K562 (cell line): ENCODE results near the gene CLDN14. TPM values are rescaled to one million over a fixed set of nuclear protein-coding genes. Genes with fewer than 3 reads are reported as not detected.

Experiments used
- ATAC-seq: fragments of 200-7000 bp; cut with Tn5 transposase; 3 replicates; pipeline ENCODE4 v1.9.1; 2020; ENCODE audit warnings: moderate library complexity
- BruUV-seq: library from RNA; stranded (reverse); fragments of 400-500 nt; replicated peaks from 2 replicates; lab custom pipeline; 2021; lab: Mats Ljungman, UMichigan
- CTCF ChIA-PET: fragments of 300-600 bp; formaldehyde crosslinking; extraction: SDS; loops from one replicate; lab custom pipeline; 2021; ENCODE audit warnings: low intra/inter-chr PET ratio; lab: Yijun Ruan, JAX
- POLR2A ChIA-PET: fragments of 300-600, 350-650 bp; sonication (Branson Sonifier 250); formaldehyde crosslinking; extraction: SDS; loops from one replicate; lab custom pipeline; 2021; ENCODE audit warnings: antibody characterized with exemption, inconsistent platforms; lab: Yijun Ruan, JAX
- DNase-seq, 4 experiments: peaks; one replicate each; pipeline versions ENCODE4 v3.0.0 to v3.0.0-alpha.2; 2011 to 2018; ENCODE audit warnings: low spot score in 3 of 4, mixed read lengths in 3 of 4; ENCODE audit errors: extremely low read depth in 1 of 4
- FAIRE-seq: peaks from 2 replicates; lab custom pipeline; 2011; peaks lifted over from hg19 to GRCh38; lab: Jason Lieb, UNC
- H2AFZ ChIP-seq: 2 replicates; pipeline ENCODE4 v1.6.0; 2011; ENCODE audit warnings: low read depth, low read length, control low read depth, inconsistent platforms
- H3K27ac ChIP-seq: fragments of 200-600 bp; 3 replicates; pipeline ENCODE4 v1.8.0; 2011; ENCODE audit warnings: low read depth, mild to moderate bottlenecking, control low read depth, inconsistent platforms, low read length, moderate library complexity, mixed read lengths; ENCODE audit errors: extremely low read depth
- H3K27me3 ChIP-seq, 2 experiments: fragments of 300-600 bp in 1 of 2; 2 replicates in 1 of 2; 3 replicates in 1 of 2; pipeline versions ENCODE4 v1.6.0 to v1.8.0; 2011; ENCODE audit warnings: inconsistent platforms in 2 of 2, low read length in 2 of 2, mild to moderate bottlenecking in 1 of 2, mixed read lengths in 1 of 2, moderate library complexity in 1 of 2; ENCODE audit not compliant: control insufficient read depth in 2 of 2, insufficient read depth in 2 of 2
- H3K36me3 ChIP-seq: fragments of 300-600 bp; 3 replicates; pipeline ENCODE4 v1.8.0; 2011; ENCODE audit warnings: mild to moderate bottlenecking, low read length, inconsistent platforms; ENCODE audit not compliant: control insufficient read depth, insufficient read depth
- H3K4me1 ChIP-seq, 2 experiments: fragments of 200-600 bp in 1 of 2; replicated peaks in 1 of 2; 2 replicates in 1 of 2; 3 replicates in 1 of 2; pipeline versions ENCODE4 v1.5.1 to v1.8.0; 2011; ENCODE audit warnings: inconsistent platforms in 2 of 2, low read length in 2 of 2, mild to moderate bottlenecking in 1 of 2, mixed read lengths in 1 of 2, moderate library complexity in 1 of 2; ENCODE audit not compliant: control insufficient read depth in 2 of 2, insufficient read depth in 2 of 2
- H3K4me2 ChIP-seq: 2 replicates; pipeline ENCODE4 v1.6.1; 2011; ENCODE audit warnings: low read length, control low read depth, inconsistent platforms, mixed read lengths; ENCODE audit not compliant: insufficient read depth
- H3K4me3 ChIP-seq: fragments of 200-600 bp; sonication (generic), shearing (Covaris generic); 2 replicates; pipeline ENCODE4 v1.5.1; 2016; ENCODE audit warnings: control low read depth, inconsistent platforms
- H3K79me2 ChIP-seq: fragments of 200-600 bp; 3 replicates; pipeline ENCODE4 v1.8.0; 2011; ENCODE audit warnings: low read length, inconsistent platforms; ENCODE audit not compliant: control insufficient read depth, insufficient read depth
- H3K9ac ChIP-seq, 2 experiments: 2 replicates each; pipeline versions ENCODE4 v1.6.0 to v1.6.1; 2011; ENCODE audit warnings: low read depth in 2 of 2, low read length in 2 of 2, control low read depth in 1 of 2, inconsistent platforms in 1 of 2, mild to moderate bottlenecking in 1 of 2, mixed read lengths in 1 of 2; ENCODE audit not compliant: insufficient read depth in 1 of 2
- H3K9me1 ChIP-seq: one replicate; pipeline ENCODE4 v1.6.0; 2011; ENCODE audit warnings: inconsistent platforms, mild to moderate bottlenecking, low read length, moderate library complexity; ENCODE audit not compliant: control insufficient read depth, insufficient read depth
- H3K9me3 ChIP-seq: replicated peaks from 2 replicates; pipeline ENCODE4 v1.5.1; 2011; ENCODE audit warnings: low read depth, low read length, inconsistent platforms; ENCODE audit not compliant: control insufficient read depth, insufficient read depth
- H4K20me1 ChIP-seq: replicated peaks from 2 replicates; pipeline ENCODE4 v1.6.1; 2011; ENCODE audit warnings: low read length, inconsistent platforms, mixed read lengths; ENCODE audit not compliant: control insufficient read depth, insufficient read depth
- BRD9 ChIP-seq: fragments of 450-650 bp; IDR thresholded peaks from 2 replicates; pipeline ENCODE4 v1.6.1; 2018; ENCODE audit warnings: low read depth; ENCODE audit not compliant: partially characterized antibody
- CC2D1A ChIP-seq: fragments of 450-650 bp; IDR thresholded peaks from 2 replicates; pipeline ENCODE4 v1.6.1; 2017; ENCODE audit warnings: mild to moderate bottlenecking
- CHD7 ChIP-seq: fragments of 200-600 bp; sonication (generic); IDR thresholded peaks from one replicate; pipeline ENCODE4 v1.6.1; 2012; ENCODE audit warnings: mild to moderate bottlenecking, low read depth, low read length, inconsistent platforms
- PHF8 ChIP-seq: fragments of 200-600 bp; sonication (generic); IDR thresholded peaks from 2 replicates; pipeline ENCODE4 v1.6.1; 2012; ENCODE audit warnings: mixed run types, mild to moderate bottlenecking, inconsistent platforms, low read length, moderate library complexity, borderline replicate concordance
- WGBS: fragments of 100-300 bp; shearing (Covaris generic); methylation state at CpG from one replicate; pipeline ENCODE4 v1.1.6; 2016; ENCODE audit warnings: low coverage, mixed read lengths; ENCODE audit not compliant: insufficient coverage; ENCODE audit errors: missing lambda C conversion rate; 5-methylcytosine and 5-hydroxymethylcytosine counted together
- in situ Hi-C: fragments of 300-500 bp; cut with MboI; formaldehyde crosslinking; loops from 4 replicates; pipeline ENCODE4 v1.15.0; 2018; ENCODE audit warnings: inconsistent platforms, mixed read lengths
- intact Hi-C: fragments of 100-400 bp; cut with micrococcal nuclease; formaldehyde crosslinking; loops from 2 replicates; pipeline ENCODE4 v1.14.2; 2022
- polyA plus RNA-seq, 8 experiments: library from polyadenylated mRNA; depleted of rRNA in 4 of 8; stranded (reverse) in 5 of 8; unstranded in 3 of 8; fragments of >200 nt; fragmentation: Nextera tagmentation in 2 of 8; fragmentation: Illumina TruSeq in 1 of 8; extraction: Ambion mirVana in 2 of 8; extraction: Trizol in 1 of 8; gene quantifications; 2 replicates each; pipeline versions ENCODE4 v1.2.1 to v1.2.3, GENCODE V29; 2011 to 2014; ENCODE audit warnings: inconsistent platforms in 1 of 8, missing spikeins in 1 of 8
- total RNA-seq, 7 experiments: library from RNA; depleted of rRNA in 6 of 7; stranded (reverse); fragments of >200 nt in 6 of 7; fragmentation: Illumina TruSeq in 2 of 7; extraction: Trizol in 2 of 7; gene quantifications; 2 replicates each; pipeline versions ENCODE4 v1.2.1 to v1.2.3, GENCODE V29; 2011 to 2021; ENCODE audit warnings: low replicate concordance in 1 of 7

Gene CLDN14
- total and polyA plus RNA-seq, 9 of the 15 experiments (the other 6 are each of a cell fraction or from before 2014, with no cell fraction given): not detected

DNA sequence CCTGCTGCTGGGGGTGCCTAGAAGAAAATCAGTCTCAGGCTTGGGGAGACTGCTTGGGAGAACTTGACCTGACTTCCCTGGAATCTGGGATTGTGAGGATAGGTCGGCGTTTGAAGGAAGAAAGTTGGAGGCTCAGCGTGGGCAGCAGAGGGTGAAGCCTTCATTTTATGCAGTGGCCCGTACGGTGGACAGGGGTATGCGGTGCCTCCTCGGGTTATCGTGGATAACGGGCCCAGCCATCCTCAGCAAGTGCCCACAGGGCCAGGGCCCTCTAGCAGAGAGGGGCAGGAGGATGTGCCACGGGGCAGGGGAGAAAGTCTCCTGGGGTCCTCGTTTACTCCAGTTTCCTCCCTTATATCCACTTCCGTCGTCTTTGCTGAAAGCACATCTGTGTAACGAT lies 60.7 kb downstream of the CLDN14 start:
- FAIRE-seq: no peak
- peaks cover 37% of the 10 kb centered on the region; the same call in 1 of the 3 replicates for H3K36me3 ChIP-seq
- TF ChIP-seq CHD7 (no peak), BRD9 (no peak), PHF8 (no peak), CC2D1A (no peak)
- TF ChIP-seq, all 486 proteins: peak for 0
- Histone ChIP-seq H3K27ac (no peak overlapping the region), H2AFZ (no peak overlapping the region), H4K20me1 (peaks cover 14% of the 10 kb centered on the region), H3K9me1 (peaks cover 10% of the 10 kb centered on the region), H3K4me2 (no peak overlapping the region), H3K9ac (no peak overlapping the region), H3K4me3 (no peak overlapping the region), H3K27me3 (no peaks in the 10 kb centered on the region), H3K79me2 (no peaks in the 10 kb centered on the region), H3K4me1 (peaks cover 7 to 13% of the 10 kb centered on the region in 2 experiments; a peak in 4 of 5 replicates), H3K9me3 (no peaks in the 10 kb centered on the region)
- no TSS peak for BruUV-seq
- WGBS: 76% methylated on average over 13 of the region's 14 CpGs
- intact Hi-C loops (no loop called here), in situ Hi-C loops (no loop called here)
- CTCF ChIA-PET: interaction anchor here (0.6 to 1.4 kb wide), 7 partner anchors 61 to 508 kb away, joined by 3 to 10 read pairs (median 4); partner anchors contain the start of gene CLDN14
- DNase-seq (no peak), ATAC-seq (no peak; the same call in 2 of the 3 replicates)
- POLR2A ChIA-PET: interaction anchor here (0.5 to 0.8 kb wide), 3 partner anchors 10 to 66 kb away, joined by 3 to 4 read pairs (median 3); no protein-coding TSS in a partner anchor
